NCI-H187 treated with DMSO at 0.1 percent for 48 hours (cell line): ENCODE results near the gene SEPSECS.
A peak's percentile ranks its signal among the peaks of the same experiment; 100 is the strongest.

ENCODE experiments used
- DNase-seq: peaks from one replicate; lab custom pipeline; 2025; lab: John Stamatoyannopoulos, UW

Gene SEPSECS

GRCh38 chr4:25159837-25160713 lies at the start of gene SEPSECS:
TSS of gene SEPSECS (minus strand) at chr4:25160449. CDS start at chr4:25160369, 80 bp downstream.
- peak; percentile 93 for DNase-seq

- DNase-seq: no peak
Measured at GRCh38 chr4:25209702-25210101, 49.5 kb upstream of the SEPSECS start.

GRCh38 chr4:25207997-25208396 lies 47.7 kb upstream of the SEPSECS start:
- no peak for DNase-seq

- DNase-seq: no peak
Measured at GRCh38 chr4:25198713-25199112, 38.5 kb upstream of the SEPSECS start.

GRCh38 chr4:25190407-25190806 lies 30.2 kb upstream of the SEPSECS start:
- no peak for DNase-seq

GRCh38 chr4:25184056-25184455 lies 23.8 kb upstream of the SEPSECS start:
- DNase-seq: no peak

GRCh38 chr4:25182937-25183336 lies 22.7 kb upstream of the SEPSECS start:
- DNase-seq: peak; percentile 89

- DNase-seq: peak; percentile 23
Measured at GRCh38 chr4:25180524-25181131, 20.4 kb upstream of the SEPSECS start.

GRCh38 chr4:25178838-25179261 lies 18.6 kb upstream of the SEPSECS start:
- DNase-seq: no peak

- DNase-seq: no peak
Measured at GRCh38 chr4:25177147-25177546, 16.9 kb upstream of the SEPSECS start.

- DNase-seq: no peak
Measured at GRCh38 chr4:25174674-25175073, 14.4 kb upstream of the SEPSECS start.

GRCh38 chr4:25172961-25173915 lies 13.0 kb upstream of the SEPSECS start:
- no peak for DNase-seq

GRCh38 chr4:25171201-25171865 lies 11.1 kb upstream of the SEPSECS start:
- DNase-seq: no peak

- no peak for DNase-seq
Measured at GRCh38 chr4:25169446-25169845, 9.2 kb upstream of the SEPSECS start.

GRCh38 chr4:25165916-25166315 lies 5.7 kb upstream of the SEPSECS start:
- DNase-seq: no peak

- no peak for DNase-seq
Measured at GRCh38 chr4:25163196-25163595, 2.9 kb upstream of the SEPSECS start.

GRCh38 chr4:25162566-25162965 lies 2.3 kb upstream of the SEPSECS start:
- no peak for DNase-seq

- DNase-seq: no peak
Measured at GRCh38 chr4:25161593-25161950, 1.3 kb upstream of the SEPSECS start.

GRCh38 chr4:25160714-25161592 lies 704 bp upstream of the SEPSECS start:
- DNase-seq: peak; percentile 31

- DNase-seq: no peak
Measured at GRCh38 chr4:25158817-25159216, 1.4 kb downstream of the SEPSECS start.

- no peak for DNase-seq
Measured at GRCh38 chr4:25157081-25157480, 3.2 kb downstream of the SEPSECS start.
